GM20431 (cell line): Measurements from ENCODE around the gene RNF222.
"Not testable (repeated sequence)": the region's sequence is repeated elsewhere in the genome, so short reads cannot be mapped to it uniquely, and the experiment has no call there.

Source experiments
- in situ Hi-C: fragments of 300-500 bp; cut with MseI, MboI; formaldehyde crosslinking; loops from one replicate; pipeline ENCODE4 v1.15.0; 2020; ENCODE audit warnings: low sequenced_read_pairs; ENCODE audit not compliant: unreplicated experiment

RNF222 gene

DNA sequence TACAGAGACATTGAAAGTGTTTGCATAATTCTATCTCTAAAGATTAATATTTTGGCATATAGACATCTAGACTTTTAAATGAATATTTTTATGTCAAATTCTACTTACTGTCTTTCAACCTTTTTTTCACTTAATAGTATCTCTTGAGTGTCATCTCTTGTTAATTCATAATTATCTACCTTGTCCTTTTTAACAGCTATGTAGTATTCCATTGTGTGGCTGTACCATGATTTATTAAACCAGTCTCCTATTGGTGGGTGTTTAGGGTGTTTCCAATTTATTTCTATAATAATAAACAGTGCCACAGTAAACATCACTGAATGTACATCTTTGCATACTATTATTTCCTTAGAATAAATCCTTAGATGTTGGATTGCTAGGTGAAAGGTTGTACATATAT, 16.3 kb upstream of the RNF222 start:
- in situ Hi-C loops = loop anchor here (10.0 kb wide), 1 partner anchor 331 kb away; the partner anchor contains the start of gene CCDC42

- in situ Hi-C loops = loop anchor here (10.0 kb wide), 1 partner anchor 331 kb away; the partner anchor contains the start of gene CCDC42
These were observed 15.7 kb upstream of the RNF222 start for GRCh38 chr17:8413328-8413727.

DNA sequence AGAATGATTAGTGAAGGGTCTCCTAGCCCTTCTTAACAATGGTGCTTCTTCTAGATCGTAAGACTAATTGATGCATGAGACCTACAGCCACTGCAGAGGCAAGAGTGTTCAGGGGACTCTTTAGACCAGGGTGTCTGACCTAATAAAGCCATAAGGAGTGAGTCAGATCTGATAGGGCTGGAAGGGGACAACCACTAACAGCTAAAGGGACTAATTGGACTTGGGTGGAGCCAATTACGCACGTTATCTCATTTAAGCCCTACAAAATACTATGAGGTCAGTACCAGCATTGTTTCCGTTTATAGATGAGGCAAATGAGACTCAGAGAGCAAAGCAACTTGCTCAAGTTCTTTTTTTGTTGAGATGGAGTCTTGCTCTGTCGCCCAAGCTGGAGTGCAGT, 14.5 kb upstream of the RNF222 start:
- in situ Hi-C loops = loop anchor here (10.0 kb wide), 1 partner anchor 333 kb away; the partner anchor contains the start of gene CCDC42

GRCh38 chr17:8410883-8411238, 13.2 kb upstream of the RNF222 start:
- in situ Hi-C loops = loop anchor here (10.0 kb wide), 1 partner anchor 334 kb away; the partner anchor contains the start of gene CCDC42

GRCh38 chr17:8409966-8410882, 12.6 kb upstream of the RNF222 start:
- in situ Hi-C loops = loop anchor here (10.0 kb wide), 1 partner anchor 335 kb away; the partner anchor contains the start of gene CCDC42

- in situ Hi-C loops = no loop called here
These were observed 10.7 kb upstream of the RNF222 start for GRCh38 chr17:8408371-8408770.

- in situ Hi-C loops = no loop called here
These were observed 8.5 kb upstream of the RNF222 start for GRCh38 chr17:8406174-8406573.

- in situ Hi-C loops = no loop called here
These were observed 7.9 kb upstream of the RNF222 start for GRCh38 chr17:8405499-8406016.

DNA sequence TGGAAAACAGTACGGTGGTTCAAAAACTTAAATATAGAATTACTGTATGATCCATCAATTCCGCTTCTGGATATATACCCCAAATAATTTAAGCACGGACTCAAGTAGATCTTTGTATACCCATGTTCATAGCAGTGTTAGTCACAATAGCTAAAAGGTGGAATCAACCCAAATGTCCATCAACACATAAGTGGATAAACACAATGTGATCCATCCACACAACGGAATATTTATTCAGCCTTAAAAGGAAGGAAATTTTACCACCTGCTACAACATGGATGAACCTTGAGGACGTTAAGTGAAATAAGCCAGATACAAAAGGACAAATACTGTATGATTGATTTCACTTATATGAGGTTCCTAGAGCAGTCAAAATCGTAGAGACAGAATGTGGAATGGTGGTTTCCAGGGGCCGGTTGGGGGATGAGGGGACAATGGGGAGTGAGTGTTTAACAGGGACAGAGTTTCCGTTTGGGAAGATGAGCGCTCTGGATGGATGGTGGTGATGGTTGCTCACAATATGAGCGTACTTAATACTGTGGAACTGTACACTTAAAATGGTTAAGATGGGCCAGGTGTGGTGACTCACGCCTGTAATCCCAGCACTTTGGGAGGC, 5.4 kb upstream of the RNF222 start:
- in situ Hi-C loops = no loop called here

DNA sequence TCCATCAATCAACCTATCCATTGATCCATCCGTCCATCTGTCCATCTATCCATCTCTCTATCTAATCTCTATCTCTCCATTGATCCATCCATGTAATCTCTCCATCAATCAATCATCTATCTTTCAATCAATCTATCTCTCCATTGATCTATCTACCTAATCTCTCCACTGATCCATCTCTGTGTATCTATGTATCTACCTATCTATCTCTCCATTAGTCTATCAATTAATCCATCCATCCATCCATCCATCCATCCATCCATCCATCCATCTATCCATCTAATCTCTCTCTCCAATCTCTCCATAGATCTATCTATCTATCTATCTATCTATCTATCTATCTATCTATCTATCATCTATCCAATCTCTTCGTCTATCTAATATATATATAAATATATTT, 3.5 kb upstream of the RNF222 start:
- in situ Hi-C loops = no loop called here

DNA sequence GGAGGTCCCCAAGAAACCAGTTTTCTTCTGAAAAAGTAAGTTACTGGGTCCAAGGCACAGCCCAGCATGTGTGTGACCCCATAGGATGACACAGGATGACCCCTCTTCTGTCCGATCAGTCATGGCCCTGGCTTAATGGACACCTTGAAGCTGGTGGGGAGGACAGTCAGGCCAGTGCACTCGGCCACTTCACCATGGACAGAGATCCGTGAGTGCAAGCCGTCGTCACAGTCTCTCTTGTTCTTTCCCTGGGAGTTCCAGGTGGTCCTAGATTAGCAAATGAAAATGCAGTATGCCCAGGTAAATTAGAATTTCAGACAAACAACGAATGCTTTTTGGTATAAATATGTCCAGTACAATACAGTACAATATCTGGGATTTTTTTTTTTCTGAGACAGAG, 1.4 kb upstream of the RNF222 start:
- in situ Hi-C loops = no loop called here

- in situ Hi-C loops = not testable (repeated sequence)
These were observed 3.1 kb downstream of the RNF222 start for GRCh38 chr17:8394497-8394896.

DNA sequence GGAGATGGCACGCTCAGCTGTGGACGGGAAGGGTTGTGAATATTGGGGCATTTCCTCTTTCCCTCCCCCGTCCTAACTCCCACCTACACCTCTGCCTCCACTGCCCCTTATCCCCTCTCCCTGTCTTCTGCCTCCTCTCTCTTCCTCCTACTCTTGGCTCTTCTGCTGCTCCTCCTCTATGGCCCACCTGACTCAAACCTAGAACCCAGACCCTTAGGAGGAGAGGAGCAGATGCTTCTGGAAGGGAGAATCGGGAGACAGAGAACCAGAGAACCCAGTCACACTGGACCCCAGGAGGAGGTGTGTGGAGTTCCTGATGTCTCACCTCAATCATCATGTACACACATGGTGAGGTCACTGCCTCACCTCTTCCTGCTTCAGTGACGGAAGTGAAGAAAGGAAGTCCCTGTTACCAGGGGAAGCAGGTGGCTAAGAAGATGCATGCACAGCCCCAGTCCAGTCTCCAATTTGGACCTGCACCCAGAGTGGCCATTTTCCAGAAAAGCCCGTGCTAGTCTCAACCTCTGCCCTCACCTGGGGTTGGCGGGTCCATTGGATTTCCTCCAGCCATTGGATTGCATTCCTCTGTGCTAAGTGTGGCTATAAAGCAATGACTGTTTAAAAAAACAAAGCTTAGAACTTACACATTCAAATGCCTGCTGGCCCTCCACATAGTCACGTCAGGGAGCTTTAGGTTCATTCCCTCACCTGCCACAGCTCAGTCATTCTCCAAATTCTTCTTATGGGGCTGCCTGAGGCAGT, 4.0 kb downstream of the RNF222 start:
- in situ Hi-C loops = no loop called here

- in situ Hi-C loops = no loop called here
These were observed 4.8 kb downstream of the RNF222 start for GRCh38 chr17:8392674-8393469.

DNA sequence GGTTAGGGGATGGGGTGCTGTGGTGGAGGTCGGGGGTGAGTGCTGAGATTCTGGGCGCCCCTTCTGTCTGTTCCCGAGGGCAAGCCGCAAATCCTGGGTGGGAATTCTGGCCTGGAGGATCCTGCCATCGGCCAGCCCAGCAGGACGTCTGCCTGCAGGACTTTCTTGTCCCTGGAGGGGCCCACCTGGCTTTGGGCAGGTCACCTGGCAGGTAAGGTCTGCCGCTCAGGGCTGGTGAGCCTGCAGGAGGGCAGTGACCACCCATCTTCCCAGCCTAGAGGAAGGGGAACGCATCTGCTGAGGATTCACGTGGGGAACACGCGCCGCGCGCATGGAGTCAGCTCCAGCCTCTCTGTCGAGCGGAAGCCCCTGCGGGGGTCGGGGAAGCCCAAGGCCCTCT, 5.4 kb downstream of the RNF222 start:
- in situ Hi-C loops = no loop called here

DNA sequence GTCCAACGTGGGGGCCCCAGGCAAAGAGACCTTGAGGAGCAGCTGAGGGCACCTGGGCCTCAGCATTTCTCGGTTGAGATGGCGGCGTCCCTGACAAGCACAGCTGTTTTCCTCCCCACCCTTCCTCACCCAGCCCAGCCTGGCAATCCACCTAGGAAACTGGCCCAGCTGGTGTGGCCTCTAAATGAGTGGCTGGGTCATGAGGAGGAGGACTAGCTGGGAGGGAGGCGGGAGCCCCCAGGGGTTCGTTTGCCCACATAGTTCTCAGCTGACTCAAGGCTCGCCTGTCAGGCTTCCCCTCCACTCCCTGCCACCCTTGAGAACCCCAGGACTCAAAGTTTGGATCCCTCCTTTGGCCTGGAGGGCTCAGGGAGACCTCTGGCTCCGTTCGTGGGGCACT, 5.9 kb downstream of the RNF222 start:
- in situ Hi-C loops = no loop called here

DNA sequence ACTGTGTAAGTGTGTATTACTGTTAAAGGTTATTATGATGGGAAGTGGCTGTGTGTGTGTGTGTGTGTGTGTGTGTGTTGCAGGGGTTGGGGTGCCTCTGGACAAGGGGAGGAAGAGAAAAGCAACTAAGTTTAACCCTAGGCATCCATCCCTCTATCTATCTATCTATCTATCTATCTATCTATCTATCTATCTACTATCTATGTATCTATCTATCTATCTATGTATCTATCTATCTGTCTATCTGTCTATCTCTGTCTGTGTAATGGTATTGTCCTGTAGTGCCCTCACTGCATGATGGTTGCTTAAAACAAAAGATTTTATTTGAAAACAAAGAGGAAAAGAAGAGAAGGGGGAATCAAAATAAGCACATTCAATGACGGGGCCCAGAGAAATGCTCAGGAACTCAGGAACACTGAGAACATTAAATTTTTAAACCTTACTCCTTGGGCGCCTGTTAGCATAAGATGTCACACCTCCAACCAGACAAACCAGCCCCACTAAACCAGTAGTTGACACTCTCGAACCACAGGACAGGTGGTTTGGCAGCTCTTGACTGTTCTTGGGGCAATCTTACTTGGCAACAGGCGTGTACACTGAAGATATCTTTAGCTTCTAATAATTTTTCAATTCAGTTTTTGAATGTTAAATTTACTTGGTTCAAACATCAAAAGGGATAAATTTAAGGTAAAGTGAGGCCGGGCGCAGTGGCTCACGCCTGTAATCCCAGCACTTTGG, 9.5 kb downstream of the RNF222 start:
- in situ Hi-C loops = no loop called here

DNA sequence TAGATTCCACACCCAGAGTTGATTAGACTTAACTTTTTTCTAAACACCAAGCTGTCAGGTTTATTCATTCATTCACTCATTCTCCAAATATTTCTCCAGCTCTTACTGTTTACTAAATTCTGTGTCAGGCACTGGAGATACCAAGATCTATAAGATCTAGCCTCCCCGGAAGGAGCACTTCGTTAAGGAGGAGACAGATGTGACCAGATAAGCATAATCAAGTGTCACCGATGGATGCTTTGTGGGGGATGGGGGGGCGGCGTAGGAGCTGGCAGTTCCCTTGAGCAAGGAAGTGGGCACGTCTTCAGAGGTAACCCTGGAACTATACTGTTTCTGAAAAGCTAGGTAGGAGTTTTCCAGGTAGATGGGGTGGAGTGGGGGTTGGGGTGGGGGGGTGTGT, 10.8 kb downstream of the RNF222 start:
- in situ Hi-C loops = no loop called here

DNA sequence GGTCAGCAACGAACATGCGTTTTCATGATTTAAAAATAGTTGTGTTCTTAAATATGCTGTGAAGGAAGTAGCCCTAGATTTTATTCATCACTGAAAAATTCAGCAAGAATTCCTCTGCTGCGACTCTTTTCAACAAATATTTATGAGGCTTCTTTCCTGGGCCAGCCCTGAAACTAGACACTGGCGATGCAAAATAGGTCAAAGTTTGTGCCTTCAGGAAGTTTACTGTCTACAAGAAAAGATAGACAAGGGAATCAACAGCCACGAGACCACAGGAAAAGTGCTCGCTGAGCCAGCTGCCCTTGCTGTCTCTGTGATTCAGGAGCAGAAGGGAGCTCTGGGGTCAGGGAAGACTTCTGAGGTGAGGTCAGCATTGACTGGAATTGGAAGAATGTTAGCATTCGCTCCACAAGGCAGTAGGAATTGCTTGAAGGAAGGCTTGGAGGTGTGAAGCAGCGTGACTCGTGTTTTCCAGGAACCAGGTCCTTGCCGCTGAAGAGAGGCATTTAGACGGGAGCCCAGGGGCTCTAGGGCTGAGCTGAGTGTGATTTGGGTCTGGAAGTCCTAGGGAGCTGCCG, 12.7 kb downstream of the RNF222 start:
- in situ Hi-C loops = no loop called here
